Measurements from ENCODE around the gene SLC6A1.
"Not testable (repeated sequence)": the region's sequence is repeated elsewhere in the genome, so short reads cannot be mapped to it uniquely, and the experiment has no call there.

The SLC6A1 gene

GRCh38 chr3:11072631-11073030 lies 80.1 kb downstream of the SLC6A1 start:
- Histone ChIP-seq H3K4me3 (ENCODE audit: low read length) (no peak overlapping the region), H3K36me3 (replicated peaks; ENCODE audit: low read depth, low read length) (no peaks in the 10 kb centered on the region), H3K27ac (ENCODE audit: low read length) (no peak overlapping the region), H3K4me1 (ENCODE audit: low read length) (no peaks in the 10 kb centered on the region), H3K9me3 (ENCODE audit: insufficient read depth, low read length) (no peaks in the 10 kb centered on the region), H3K27me3 (ENCODE audit: low read depth, low read length) (peaks cover 7% of the 10 kb centered on the region; the same call in 1 of the 2 replicates), H4K20me1 (ENCODE audit: insufficient read depth, low read length) (no peaks in the 10 kb centered on the region), H3K4me2 (ENCODE audit: low read length) (no peak overlapping the region), H3K79me2 (ENCODE audit: low read length) (no peaks in the 10 kb centered on the region), H3K9ac (ENCODE audit: low read length) (no peak overlapping the region), H2AFZ (ENCODE audit: low read depth, low read length) (no peak overlapping the region)
- TF ChIP-seq EZH2phosphoT487 (IDR thresholded peaks at IDR 0.05; ENCODE audit: low read depth) (no peak), CTCF (IDR thresholded peaks at IDR 0.05; ENCODE audit: low read depth, low read length) (no peak)

DNA sequence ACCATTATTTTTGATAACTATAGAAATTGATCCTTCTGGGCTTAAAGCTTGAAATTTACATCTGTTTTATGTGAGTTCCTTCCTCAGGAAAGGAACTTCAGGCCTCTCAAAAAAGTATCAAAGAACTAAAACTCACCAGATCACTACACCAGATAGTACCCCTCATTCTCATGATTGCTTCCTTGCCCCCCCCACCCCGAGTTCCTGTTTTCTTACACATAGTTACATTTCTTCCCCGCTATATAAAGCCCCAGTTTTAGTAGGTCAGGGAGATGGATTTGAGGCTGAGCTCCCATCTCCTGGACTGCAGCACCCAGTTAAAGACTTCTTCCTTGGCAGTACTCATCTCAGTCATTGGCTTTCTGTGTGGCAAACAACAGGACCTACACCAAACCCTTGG lies 81.5 kb downstream of the SLC6A1 start:
- H3K27ac ChIP-seq (ENCODE audit: low read length), result no peak overlapping the region
- no peak overlapping the region for H2AFZ ChIP-seq (ENCODE audit: low read depth, low read length)
- H3K9ac ChIP-seq (ENCODE audit: low read length), result no peak overlapping the region
- no peak overlapping the region for H3K4me3 ChIP-seq (ENCODE audit: low read length)
- H3K4me1 ChIP-seq (ENCODE audit: low read length), result peaks cover 6% of the 10 kb centered on the region
- no peaks in the 10 kb centered on the region for H4K20me1 ChIP-seq (ENCODE audit: insufficient read depth, low read length)
- H3K36me3 ChIP-seq (replicated peaks; ENCODE audit: low read depth, low read length), result no peaks in the 10 kb centered on the region
- TF ChIP-seq EZH2phosphoT487 (IDR thresholded peaks at IDR 0.05; ENCODE audit: low read depth) (no peak), CTCF (IDR thresholded peaks at IDR 0.05; ENCODE audit: low read depth, low read length) (no peak)
- peaks cover 10% of the 10 kb centered on the region; the same call in 1 of the 2 replicates for H3K27me3 ChIP-seq (ENCODE audit: low read depth, low read length)
- no peaks in the 10 kb centered on the region for H3K9me3 ChIP-seq (ENCODE audit: insufficient read depth, low read length)
- H3K79me2 ChIP-seq (ENCODE audit: low read length), result no peaks in the 10 kb centered on the region
- no peak overlapping the region for H3K4me2 ChIP-seq (ENCODE audit: low read length)

DNA sequence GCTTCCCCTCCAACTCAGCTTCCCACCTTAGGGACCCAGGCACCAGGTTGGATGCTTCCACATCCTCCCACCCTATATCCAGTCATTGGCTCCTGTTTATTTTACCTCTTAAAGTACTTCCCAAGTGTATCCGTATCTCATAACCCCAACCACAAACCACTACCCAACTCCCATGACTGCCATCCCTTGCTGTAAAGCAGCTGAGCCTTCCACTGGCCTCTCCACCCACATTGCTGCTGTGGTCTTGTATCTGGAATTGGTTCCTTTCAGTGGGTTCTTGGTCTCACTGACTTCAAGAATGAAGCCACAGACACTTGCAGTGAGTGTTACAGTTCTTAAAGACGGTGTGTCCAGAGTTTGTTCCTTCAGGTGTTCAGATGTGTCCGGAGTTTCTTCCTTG lies 81.9 kb downstream of the SLC6A1 start:
- Histone ChIP-seq H3K36me3 (replicated peaks; ENCODE audit: low read depth, low read length) (no peaks in the 10 kb centered on the region), H3K27ac (ENCODE audit: low read length) (no peak overlapping the region), H2AFZ (ENCODE audit: low read depth, low read length) (no peak overlapping the region), H3K27me3 (ENCODE audit: low read depth, low read length) (peaks cover 10% of the 10 kb centered on the region; the same call in 1 of the 2 replicates), H3K4me1 (ENCODE audit: low read length) (peaks cover 10% of the 10 kb centered on the region), H3K79me2 (ENCODE audit: low read length) (no peaks in the 10 kb centered on the region), H3K9me3 (ENCODE audit: insufficient read depth, low read length) (no peaks in the 10 kb centered on the region), H3K4me3 (ENCODE audit: low read length) (no peak overlapping the region), H4K20me1 (ENCODE audit: insufficient read depth, low read length) (no peaks in the 10 kb centered on the region), H3K4me2 (ENCODE audit: low read length) (no peak overlapping the region), H3K9ac (ENCODE audit: low read length) (no peak overlapping the region)
- TF ChIP-seq CTCF (IDR thresholded peaks at IDR 0.05; ENCODE audit: low read depth, low read length) (no peak), EZH2phosphoT487 (IDR thresholded peaks at IDR 0.05; ENCODE audit: low read depth) (no peak)

DNA sequence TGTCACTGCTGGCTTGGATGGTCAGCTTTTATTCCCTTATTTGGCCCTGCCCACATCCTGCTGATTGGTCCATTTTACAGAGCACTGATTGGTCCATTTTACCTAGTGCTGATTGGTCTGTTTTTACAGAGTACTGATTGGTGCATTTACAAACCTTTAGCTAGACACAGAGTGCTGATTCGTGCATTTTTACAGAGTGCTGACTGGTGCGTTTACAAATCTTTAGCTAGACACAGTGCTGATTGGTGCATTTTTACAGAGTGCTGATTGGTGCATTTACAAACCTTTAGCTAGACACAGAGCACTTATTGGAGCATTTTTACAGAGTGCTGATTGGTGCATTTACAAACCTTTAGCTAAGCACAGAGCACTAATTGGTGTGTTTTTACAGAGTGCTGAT lies 82.6 kb downstream of the SLC6A1 start:
- not testable (repeated sequence) for H2AFZ ChIP-seq (ENCODE audit: low read depth, low read length)

DNA sequence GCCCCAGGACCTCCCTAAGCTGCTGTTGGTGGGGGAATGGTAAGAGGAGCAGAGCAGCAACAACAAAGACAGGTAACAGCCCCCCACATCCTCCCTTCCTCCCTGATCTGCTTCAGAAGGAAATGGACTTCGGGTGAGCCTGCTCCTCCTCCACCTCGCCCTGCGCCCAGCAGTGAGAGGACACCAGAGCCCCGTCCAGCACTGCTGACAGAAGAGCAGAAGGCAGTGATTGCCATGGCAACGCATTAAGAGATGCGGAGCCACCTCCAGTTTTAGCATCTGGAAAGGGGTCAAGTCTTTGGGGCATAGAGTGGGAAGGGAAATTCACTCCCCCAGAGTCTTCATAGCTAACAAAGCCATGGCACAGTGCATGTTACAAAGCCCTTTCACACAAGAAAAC lies 84.2 kb downstream of the SLC6A1 start:
- no peak overlapping the region for H3K27ac ChIP-seq (ENCODE audit: low read length)
- H3K27me3 ChIP-seq (ENCODE audit: low read depth, low read length), result peaks cover 13% of the 10 kb centered on the region; the same call in 1 of the 2 replicates

More for the DNA sequence above, 82.6 kb downstream of the SLC6A1 start:
- not testable (repeated sequence) for H3K4me3 ChIP-seq (ENCODE audit: low read length); H3K36me3 ChIP-seq (replicated peaks; ENCODE audit: low read depth, low read length); H3K9ac ChIP-seq (ENCODE audit: low read length); H3K9me3 ChIP-seq (ENCODE audit: insufficient read depth, low read length); H4K20me1 ChIP-seq (ENCODE audit: insufficient read depth, low read length); H3K79me2 ChIP-seq (ENCODE audit: low read length); H3K27me3 ChIP-seq (ENCODE audit: low read depth, low read length); H3K27ac ChIP-seq (ENCODE audit: low read length); H3K4me2 ChIP-seq (ENCODE audit: low read length)
- peaks cover 12% of the 10 kb centered on the region for H3K4me1 ChIP-seq (ENCODE audit: low read length)

More for the DNA sequence above, 84.2 kb downstream of the SLC6A1 start:
- no peak overlapping the region for H3K9ac ChIP-seq (ENCODE audit: low read length)
- no peak overlapping the region for H2AFZ ChIP-seq (ENCODE audit: low read depth, low read length)
- no peak overlapping the region for H3K4me3 ChIP-seq (ENCODE audit: low read length)
- H3K4me2 ChIP-seq (ENCODE audit: low read length), result no peak overlapping the region
- no peaks in the 10 kb centered on the region for H3K36me3 ChIP-seq (replicated peaks; ENCODE audit: low read depth, low read length)
- H3K79me2 ChIP-seq (ENCODE audit: low read length), result no peaks in the 10 kb centered on the region
- no peaks in the 10 kb centered on the region for H4K20me1 ChIP-seq (ENCODE audit: insufficient read depth, low read length)
- TF ChIP-seq EZH2phosphoT487 (IDR thresholded peaks at IDR 0.05; ENCODE audit: low read depth) (no peak), CTCF (IDR thresholded peaks at IDR 0.05; ENCODE audit: low read depth, low read length) (no peak)
- no peaks in the 10 kb centered on the region for H3K9me3 ChIP-seq (ENCODE audit: insufficient read depth, low read length)
- H3K4me1 ChIP-seq (ENCODE audit: low read length), result peaks cover 12% of the 10 kb centered on the region

Measured in OCI-LY3 (cell line).